Measurements from ENCODE around the gene SPDYE1.

SPDYE1 gene

GRCh38 chr7:44044315-44045225, 46.9 kb downstream of the SPDYE1 start, which contains the start of gene DBNL:
Gene DBNL (plus strand): TSS chr7:44044702. CDS start chr7:44044738, 36 bp downstream.
- peak; percentile 89 for DNase-seq (ENCODE audit: low read depth)

GRCh38 chr7:44045226-44046014, 47.7 kb downstream of the SPDYE1 start:
- no peak for DNase-seq (ENCODE audit: low read depth)

GRCh38 chr7:44046321-44047061, 48.8 kb downstream of the SPDYE1 start:
- DNase-seq (ENCODE audit: low read depth) = no peak

GRCh38 chr7:44048031-44048795, 50.5 kb downstream of the SPDYE1 start:
- DNase-seq (ENCODE audit: low read depth) = no peak

GRCh38 chr7:44050121-44050914, 52.6 kb downstream of the SPDYE1 start:
- no peak for DNase-seq (ENCODE audit: low read depth)

GRCh38 chr7:44050915-44051560, 53.3 kb downstream of the SPDYE1 start:
- DNase-seq (ENCODE audit: low read depth) = no peak

- no peak for DNase-seq (ENCODE audit: low read depth)
Measured at GRCh38 chr7:44051611-44052220, 54.0 kb downstream of the SPDYE1 start.

- no peak for DNase-seq (ENCODE audit: low read depth)
Measured at GRCh38 chr7:44052771-44053365, 55.2 kb downstream of the SPDYE1 start.

- DNase-seq (ENCODE audit: low read depth) = no peak
Measured at GRCh38 chr7:44056681-44057080, 59.0 kb downstream of the SPDYE1 start.

- no peak for DNase-seq (ENCODE audit: low read depth)
Measured at GRCh38 chr7:44057181-44057848, 59.6 kb downstream of the SPDYE1 start.

- DNase-seq (ENCODE audit: low read depth) = no peak
Measured at GRCh38 chr7:44057849-44058758, 60.4 kb downstream of the SPDYE1 start.

GRCh38 chr7:44058759-44059218, 61.1 kb downstream of the SPDYE1 start:
- no peak for DNase-seq (ENCODE audit: low read depth)

- DNase-seq (ENCODE audit: low read depth) = no peak
Measured at GRCh38 chr7:44059219-44060090, 61.8 kb downstream of the SPDYE1 start.

Data from activated T-helper 1 cell treated with Interleukin-2 at 50 U/mL for 16 hours (primary cell).